Fibroblast of skin of abdomen (primary cell): ENCODE measurements around the gene SDK1.
"Not testable (repeated sequence)": the region's sequence is repeated elsewhere in the genome, so short reads cannot be mapped to it uniquely, and the experiment has no call there.

Source experiments
- DNase-seq: peaks from one replicate; pipeline ENCODE4 v3.0.0-alpha.2; 2013

SDK1 gene

GRCh38 chr7:4238861-4239260 lies 937.8 kb downstream of the SDK1 start:
- no peak for DNase-seq

- DNase-seq, result no peak
Measured at GRCh38 chr7:4240042-4240441, 939.0 kb downstream of the SDK1 start.

- no peak for DNase-seq
Measured at GRCh38 chr7:4240520-4241303, 939.7 kb downstream of the SDK1 start.

GRCh38 chr7:4241304-4241612 lies 940.2 kb downstream of the SDK1 start:
- no peak for DNase-seq

- no peak for DNase-seq
Measured at GRCh38 chr7:4241791-4242190, 940.7 kb downstream of the SDK1 start.

- DNase-seq, result no peak
Measured at GRCh38 chr7:4242706-4243105, 941.7 kb downstream of the SDK1 start.

GRCh38 chr7:4244041-4244440 lies 943.0 kb downstream of the SDK1 start:
- DNase-seq, result no peak

- DNase-seq, result no peak
Measured at GRCh38 chr7:4244635-4245034, 943.6 kb downstream of the SDK1 start.

- no peak for DNase-seq
Measured at GRCh38 chr7:4245135-4245865, 944.2 kb downstream of the SDK1 start.

- no peak for DNase-seq
Measured at GRCh38 chr7:4245866-4246470, 944.9 kb downstream of the SDK1 start.

- no peak for DNase-seq
Measured at GRCh38 chr7:4246536-4246935, 945.5 kb downstream of the SDK1 start.

- DNase-seq, result no peak
Measured at GRCh38 chr7:4247106-4247876, 946.2 kb downstream of the SDK1 start.

GRCh38 chr7:4248295-4248694 lies 947.2 kb downstream of the SDK1 start:
- no peak for DNase-seq

GRCh38 chr7:4249241-4249640 lies 948.2 kb downstream of the SDK1 start:
- no peak for DNase-seq

- DNase-seq, result no peak
Measured at GRCh38 chr7:4255336-4255735, 954.3 kb downstream of the SDK1 start.

GRCh38 chr7:4256286-4256685 lies 955.2 kb downstream of the SDK1 start:
- no peak for DNase-seq

GRCh38 chr7:4257146-4258111 lies 956.4 kb downstream of the SDK1 start:
- DNase-seq, result no peak

GRCh38 chr7:4260116-4260515 lies 959.1 kb downstream of the SDK1 start:
- not testable (repeated sequence) for DNase-seq

GRCh38 chr7:4260867-4261600 lies 960.0 kb downstream of the SDK1 start:
- no peak for DNase-seq

GRCh38 chr7:4261601-4261960 lies 960.5 kb downstream of the SDK1 start:
- no peak for DNase-seq

- not testable (repeated sequence) for DNase-seq
Measured at GRCh38 chr7:4264206-4264605, 963.2 kb downstream of the SDK1 start.
